Mucosa of stomach (tissue), 1 donor: Measurements from ENCODE around the gene RBM12.
A peak's percentile ranks its signal among the peaks of the same experiment; 100 is the strongest.

ENCODE experiments used
- H3K27me3 ChIP-seq: one replicate; pipeline ENCODE4 v1.7.0; 2013; ENCODE audit warnings: mild to moderate bottlenecking, low read length; ENCODE audit not compliant: control insufficient read depth, insufficient read depth
- H3K36me3 ChIP-seq: one replicate; pipeline ENCODE4 v1.7.0; 2013; ENCODE audit warnings: low read length; ENCODE audit not compliant: control insufficient read depth, insufficient read depth
- H3K4me1 ChIP-seq: one replicate; pipeline ENCODE4 v1.7.0; 2013; ENCODE audit warnings: mild to moderate bottlenecking, low read length; ENCODE audit not compliant: control insufficient read depth, insufficient read depth
- H3K4me3 ChIP-seq: one replicate; pipeline ENCODE4 v1.7.0; 2013; ENCODE audit warnings: low read length
- H3K9ac ChIP-seq: one replicate; pipeline ENCODE4 v1.7.0; 2013; ENCODE audit warnings: mild to moderate bottlenecking, low read length, moderate library complexity
- H3K9me3 ChIP-seq: one replicate; pipeline ENCODE4 v1.7.0; 2013; ENCODE audit warnings: mild to moderate bottlenecking, low read length, moderate library complexity; ENCODE audit not compliant: control insufficient read depth
- donor health status: Pancreatic carcinoma.

The RBM12 gene

DNA sequence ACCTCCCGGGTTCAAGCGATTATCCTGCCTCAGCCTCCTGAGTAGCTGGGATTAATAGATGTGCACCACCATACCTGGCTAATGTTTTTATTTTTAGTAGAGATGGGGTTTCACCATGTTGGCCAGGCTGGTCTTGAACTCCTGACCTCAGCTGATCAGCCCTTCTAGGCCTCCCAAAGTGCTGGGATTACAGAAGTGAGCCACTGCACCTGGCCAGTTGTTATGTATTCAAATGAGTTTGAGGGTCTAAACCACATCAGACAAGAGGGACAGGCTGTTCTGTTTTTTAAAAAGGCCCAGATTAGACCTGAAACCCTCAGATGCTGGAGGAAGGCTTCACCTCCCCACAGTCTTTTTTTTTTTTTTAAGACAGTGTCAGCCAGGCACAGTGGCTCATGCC lies 53.2 kb downstream of the RBM12 start:
- Histone ChIP-seq H3K4me1 (peaks cover 58% of the 10 kb centered on the region), H3K27me3 (no peaks in the 10 kb centered on the region), H3K4me3 (no peak overlapping the region), H3K9ac (no peak overlapping the region), H3K9me3 (no peaks in the 10 kb centered on the region), H3K36me3 (no peaks in the 10 kb centered on the region)

DNA sequence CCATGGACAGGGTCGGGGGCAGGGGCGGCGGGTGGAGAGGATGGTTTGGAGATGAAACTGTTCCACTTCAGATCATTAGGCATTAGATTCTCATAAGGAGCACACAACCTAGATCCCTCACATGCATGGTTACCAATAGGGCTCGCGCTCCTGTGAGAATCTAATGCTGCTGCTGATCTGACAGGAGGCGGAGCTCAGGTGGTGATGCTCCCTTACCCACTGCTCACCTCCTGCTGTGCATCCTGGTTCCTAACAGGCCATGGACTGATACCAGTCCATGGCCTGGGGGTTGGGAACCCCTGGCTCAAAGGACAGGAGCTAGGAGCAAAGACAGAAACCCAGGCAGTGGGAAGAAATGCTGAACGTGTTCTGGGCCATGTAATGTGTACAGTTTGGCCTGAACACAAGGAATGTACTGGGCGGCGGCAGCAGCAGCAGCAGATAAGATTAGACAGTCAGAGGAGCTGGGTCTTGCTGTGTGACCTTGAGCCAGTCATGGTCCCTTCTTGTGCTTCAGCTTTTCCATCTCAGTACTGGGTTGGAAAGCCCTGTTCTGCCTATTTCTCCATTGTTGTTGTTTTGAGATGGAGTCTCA lies 53.8 kb downstream of the RBM12 start:
- Histone ChIP-seq H3K27me3 (no peaks in the 10 kb centered on the region), H3K4me3 (no peak overlapping the region), H3K36me3 (no peaks in the 10 kb centered on the region), H3K4me1 (peaks cover 58% of the 10 kb centered on the region), H3K9ac (no peak overlapping the region), H3K9me3 (no peaks in the 10 kb centered on the region)

DNA sequence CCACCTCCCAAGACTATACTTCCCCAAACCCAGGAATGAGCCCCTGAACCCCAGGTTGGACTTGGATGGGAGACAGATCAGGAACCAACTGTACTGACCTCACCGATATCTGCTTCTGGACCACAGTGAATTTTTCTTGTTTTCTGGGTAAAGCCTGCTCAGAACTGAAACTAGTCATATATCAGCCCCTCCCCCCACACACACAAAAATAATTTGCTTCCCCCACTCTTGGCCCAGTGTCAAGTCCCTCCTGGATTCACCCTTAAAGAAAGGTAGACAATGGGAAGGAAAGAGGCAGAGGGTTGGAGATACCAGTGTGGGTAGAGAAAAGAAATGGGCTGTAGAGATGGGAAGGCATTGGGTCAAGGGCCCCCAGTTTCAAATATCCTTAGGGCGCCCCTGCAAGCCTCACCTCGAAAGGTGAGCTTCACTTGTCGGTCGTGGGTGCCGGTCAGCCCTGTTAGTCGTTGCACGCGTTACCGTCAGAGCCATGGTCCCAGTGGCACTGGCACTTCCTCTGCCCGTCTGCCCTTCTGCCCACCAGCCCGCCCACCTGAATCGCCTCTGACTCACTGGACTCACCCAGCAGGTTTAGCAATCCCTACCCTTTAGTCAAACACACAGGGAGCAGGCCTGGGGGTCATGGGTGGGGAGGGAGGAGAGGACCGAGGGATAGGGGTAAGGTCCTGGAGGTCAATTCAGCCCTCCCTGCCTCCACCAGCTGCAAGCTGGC lies 57.5 kb downstream of the RBM12 start:
- Histone ChIP-seq H3K27me3 (no peaks in the 10 kb centered on the region), H3K9ac (peak overlapping the region; percentile 59), H3K9me3 (no peaks in the 10 kb centered on the region), H3K4me3 (peak overlapping the region; percentile 56), H3K36me3 (no peaks in the 10 kb centered on the region), H3K4me1 (peaks cover 61% of the 10 kb centered on the region)

DNA sequence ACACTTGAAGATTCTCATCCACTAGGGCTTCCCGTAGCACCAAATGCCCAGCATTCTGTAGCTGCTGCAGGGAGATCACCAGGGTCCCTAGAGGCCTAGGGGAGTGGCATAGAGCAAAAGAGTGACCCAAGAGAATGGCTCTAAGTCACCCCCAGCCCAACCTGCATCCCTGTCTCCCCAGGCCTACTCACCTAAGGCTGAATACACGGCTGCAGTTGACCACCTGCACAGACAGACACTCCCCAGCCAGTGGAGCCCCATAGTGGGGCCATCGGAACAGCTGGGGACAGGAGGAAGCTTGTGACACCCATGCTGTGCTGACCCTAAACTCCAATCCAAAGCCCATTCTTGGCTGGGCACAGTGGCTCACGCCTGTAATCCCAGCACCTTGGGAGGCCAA lies 58.6 kb downstream of the RBM12 start:
- Histone ChIP-seq H3K9ac (peak overlapping the region; percentile 59), H3K4me1 (peaks cover 65% of the 10 kb centered on the region), H3K9me3 (no peaks in the 10 kb centered on the region), H3K4me3 (no peak overlapping the region), H3K27me3 (peaks cover 3% of the 10 kb centered on the region), H3K36me3 (no peaks in the 10 kb centered on the region)

DNA sequence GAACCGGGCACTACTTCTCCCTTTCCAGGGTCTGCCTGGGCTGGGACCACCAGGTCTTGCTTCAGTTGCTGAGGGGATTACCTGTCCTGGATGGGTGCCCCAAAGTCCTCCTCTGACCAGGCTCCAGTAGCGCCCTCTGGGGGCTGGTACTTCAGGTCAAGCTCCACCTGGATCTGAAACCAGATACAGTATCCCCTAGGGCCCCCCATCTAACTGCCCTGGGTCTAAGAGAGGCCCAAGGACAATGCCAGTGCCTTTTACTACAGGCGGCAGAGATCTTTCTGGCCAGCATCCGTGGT lies 60.3 kb downstream of the RBM12 start:
- Histone ChIP-seq H3K4me1 (peaks cover 54% of the 10 kb centered on the region), H3K36me3 (no peaks in the 10 kb centered on the region), H3K9ac (no peak overlapping the region), H3K9me3 (no peaks in the 10 kb centered on the region), H3K4me3 (no peak overlapping the region), H3K27me3 (peaks cover 6% of the 10 kb centered on the region)

DNA sequence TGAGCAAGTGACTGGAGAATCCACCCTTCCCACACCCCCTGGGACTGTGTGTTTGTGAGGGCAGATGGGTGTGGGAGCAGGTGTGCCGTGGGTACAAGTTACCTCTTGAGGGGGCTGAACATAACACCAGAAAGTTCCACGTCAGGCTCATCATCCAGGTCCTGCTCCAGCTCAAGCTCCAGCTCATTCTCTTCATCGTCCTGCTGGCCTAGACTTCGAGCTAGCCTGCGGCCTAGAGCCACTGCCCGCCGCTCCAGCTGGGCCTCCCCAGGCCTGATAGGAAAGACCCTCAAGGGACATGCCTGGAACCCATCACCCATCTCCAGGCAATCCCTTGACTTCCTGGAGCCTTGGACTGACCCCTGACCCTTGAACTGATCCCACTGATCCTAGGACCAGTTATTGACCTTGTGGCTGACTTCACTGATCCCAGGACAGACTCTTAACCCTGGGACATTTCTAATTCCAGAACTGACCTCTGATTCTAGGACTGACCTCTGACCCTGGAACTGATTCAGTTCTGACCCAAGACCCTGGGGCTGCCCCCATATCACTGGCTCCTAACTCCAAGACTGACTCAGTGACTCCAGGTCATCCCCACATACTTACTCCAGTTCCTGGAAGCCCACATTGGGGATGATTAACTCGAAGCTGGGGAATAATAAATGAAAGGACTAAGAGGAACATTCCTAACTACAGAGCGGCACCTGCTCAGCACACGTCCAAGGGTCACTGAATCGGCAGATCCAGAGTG lies 60.8 kb downstream of the RBM12 start:
- no peaks in the 10 kb centered on the region for H3K36me3 ChIP-seq

DNA sequence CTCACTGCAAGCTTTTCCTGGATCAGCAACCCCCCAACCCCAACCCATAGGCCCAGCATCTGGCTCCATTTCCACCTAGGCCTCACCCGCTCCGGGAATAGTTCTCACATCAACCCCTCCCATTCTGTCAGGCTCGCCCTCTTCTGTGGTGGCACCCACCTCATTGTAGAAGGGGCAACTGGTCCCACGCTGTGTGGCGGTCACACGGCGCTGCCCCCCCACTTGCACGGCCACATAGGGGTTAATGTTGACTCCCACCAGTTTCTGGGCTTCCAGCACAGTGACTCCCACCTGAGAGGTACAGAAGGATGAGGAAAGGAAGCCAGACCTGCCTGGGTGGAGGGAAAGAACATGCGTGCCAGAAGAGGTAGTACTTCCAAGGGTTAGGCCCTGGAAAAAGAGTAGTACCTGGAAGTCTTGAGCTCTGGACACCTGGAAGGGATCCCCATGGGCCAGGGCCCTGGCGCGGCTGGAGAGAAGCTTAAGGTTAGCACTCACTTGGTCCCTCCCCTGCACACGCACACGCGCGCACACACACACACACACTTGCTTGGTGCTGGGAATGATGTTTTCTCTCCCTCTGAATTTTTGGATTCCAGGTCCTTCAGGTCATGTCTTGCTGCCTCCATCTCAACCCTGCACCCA lies 61.7 kb downstream of the RBM12 start:
- Histone ChIP-seq H3K4me1 (peaks cover 45% of the 10 kb centered on the region), H3K4me3 (no peak overlapping the region), H3K27me3 (peaks cover 6% of the 10 kb centered on the region), H3K9me3 (no peaks in the 10 kb centered on the region), H3K9ac (no peak overlapping the region), H3K36me3 (no peaks in the 10 kb centered on the region)

More for the DNA sequence above, 60.8 kb downstream of the RBM12 start:
- peaks cover 6% of the 10 kb centered on the region for H3K27me3 ChIP-seq
- no peaks in the 10 kb centered on the region for H3K9me3 ChIP-seq
- H3K4me3 ChIP-seq: no peak overlapping the region
- H3K4me1 ChIP-seq: peaks cover 53% of the 10 kb centered on the region
- H3K9ac ChIP-seq: no peak overlapping the region

DNA sequence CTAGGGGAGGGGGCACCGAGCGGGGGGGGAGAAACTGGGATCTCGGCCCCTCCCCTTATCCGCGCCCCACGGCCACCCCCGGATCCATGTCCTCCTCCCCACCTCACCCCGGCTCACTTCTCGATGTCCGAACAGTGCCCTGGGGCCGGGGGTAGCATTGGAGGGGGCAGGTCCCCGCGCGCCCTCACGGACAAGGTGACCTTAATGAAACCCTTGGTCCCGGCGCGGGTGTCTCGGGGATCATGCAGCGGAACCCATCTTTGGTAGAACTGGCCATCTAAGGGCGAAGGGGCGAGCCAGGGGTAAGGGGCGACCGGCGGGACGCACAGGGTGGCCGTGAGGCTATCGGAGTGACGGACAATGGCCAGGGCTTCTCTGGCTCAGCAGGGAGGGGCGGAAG lies 62.7 kb downstream of the RBM12 start:
- peaks cover 6% of the 10 kb centered on the region for H3K27me3 ChIP-seq
- no peak overlapping the region for H3K9ac ChIP-seq
- no peak overlapping the region for H3K4me3 ChIP-seq
- H3K9me3 ChIP-seq: no peaks in the 10 kb centered on the region
- H3K36me3 ChIP-seq: no peaks in the 10 kb centered on the region
- peaks cover 38% of the 10 kb centered on the region for H3K4me1 ChIP-seq

DNA sequence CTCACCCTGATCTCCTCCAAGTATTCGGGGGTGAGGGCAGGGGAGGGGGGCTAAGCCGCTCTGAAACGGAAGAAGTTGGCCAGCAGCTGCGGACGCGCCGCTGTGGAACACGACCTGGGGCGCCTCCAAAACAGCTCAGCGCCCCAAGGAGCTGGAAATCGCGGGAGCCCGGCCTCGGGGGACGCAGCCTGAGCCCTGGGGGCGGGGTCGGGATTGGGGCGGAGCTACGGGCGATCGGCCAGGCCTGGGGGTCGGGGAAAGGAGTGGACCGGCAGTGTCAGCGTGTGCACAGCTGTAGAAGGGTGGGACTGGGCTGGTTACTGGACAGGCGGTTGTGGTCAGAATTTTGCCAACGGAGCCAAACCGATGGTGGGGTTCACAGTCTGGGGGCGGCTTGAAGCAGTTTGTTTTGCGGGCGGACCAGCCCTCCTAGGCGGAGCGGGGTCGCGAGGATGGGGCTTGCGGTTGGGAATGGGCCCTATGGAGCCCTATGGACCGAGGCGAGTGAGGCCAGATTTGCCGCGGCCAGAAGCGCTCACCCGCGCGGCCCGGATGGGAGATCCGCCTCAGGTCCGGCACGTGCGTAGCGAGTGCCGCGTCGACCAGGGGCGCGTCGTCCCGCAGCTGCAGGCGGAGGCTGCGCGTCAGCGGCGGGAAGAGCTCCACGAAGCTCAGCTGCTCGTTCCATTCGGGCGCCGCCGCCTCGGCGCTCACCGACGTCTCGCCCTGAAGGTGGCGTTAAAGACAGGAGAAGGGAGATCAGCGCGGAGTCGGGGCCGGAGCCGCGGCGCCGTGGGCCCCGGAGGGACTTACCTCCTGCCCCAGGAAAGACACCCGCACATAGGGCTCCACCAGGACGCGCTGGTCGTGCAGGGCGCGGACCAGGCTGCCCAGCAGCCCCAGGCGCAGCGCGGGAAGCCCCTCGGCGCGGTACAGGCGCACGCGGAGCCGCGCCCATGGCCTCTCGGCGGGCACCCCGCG lies 63.4 kb downstream of the RBM12 start:
- no peak overlapping the region for H3K9ac ChIP-seq
- H3K36me3 ChIP-seq: no peaks in the 10 kb centered on the region
- H3K9me3 ChIP-seq: no peaks in the 10 kb centered on the region
- peaks cover 38% of the 10 kb centered on the region for H3K4me1 ChIP-seq
- H3K4me3 ChIP-seq: no peak overlapping the region
- peaks cover 6% of the 10 kb centered on the region for H3K27me3 ChIP-seq

DNA sequence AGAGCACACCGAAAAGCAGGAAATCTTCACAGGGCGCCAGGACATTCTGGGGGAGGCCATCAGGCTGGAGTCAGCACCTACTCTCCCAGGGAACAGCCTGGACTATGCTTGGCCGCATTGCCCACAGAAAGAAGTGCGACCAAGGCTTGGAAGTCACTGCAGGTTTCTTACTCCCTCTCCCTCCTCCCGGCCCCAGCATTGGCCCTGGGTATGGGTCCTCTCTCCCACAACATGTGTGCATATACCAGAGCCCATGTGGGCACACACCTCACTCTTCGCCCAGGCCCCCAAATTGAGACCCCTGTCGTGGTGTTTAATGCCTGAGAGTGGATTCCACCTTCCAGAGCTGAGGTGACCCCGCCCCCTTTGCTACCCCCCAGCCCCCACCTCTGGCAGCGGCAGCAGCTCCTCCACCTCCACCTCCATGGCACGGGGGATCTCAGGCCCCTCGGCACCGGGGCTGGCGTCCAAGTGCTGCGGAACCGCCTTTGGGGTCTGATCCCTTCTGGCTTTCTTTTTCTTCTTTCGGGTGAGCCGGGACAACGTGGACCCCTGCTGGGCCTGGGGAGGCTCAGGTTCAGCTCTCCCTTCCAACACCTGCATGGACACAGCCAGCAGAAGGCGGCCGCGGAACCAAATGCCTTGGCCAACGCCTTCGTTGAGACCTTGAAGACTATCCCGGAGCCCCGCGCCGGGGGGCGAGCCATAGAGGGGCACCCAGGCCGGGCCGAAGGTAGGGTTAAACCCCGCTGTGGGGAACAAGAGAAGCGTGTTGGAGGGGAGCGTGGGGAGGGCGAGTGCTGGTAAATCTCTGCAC lies 64.3 kb downstream of the RBM12 start:
- Histone ChIP-seq H3K9ac (no peak overlapping the region), H3K36me3 (no peaks in the 10 kb centered on the region), H3K27me3 (peaks cover 6% of the 10 kb centered on the region), H3K4me3 (no peak overlapping the region), H3K4me1 (peaks cover 36% of the 10 kb centered on the region), H3K9me3 (no peaks in the 10 kb centered on the region)

DNA sequence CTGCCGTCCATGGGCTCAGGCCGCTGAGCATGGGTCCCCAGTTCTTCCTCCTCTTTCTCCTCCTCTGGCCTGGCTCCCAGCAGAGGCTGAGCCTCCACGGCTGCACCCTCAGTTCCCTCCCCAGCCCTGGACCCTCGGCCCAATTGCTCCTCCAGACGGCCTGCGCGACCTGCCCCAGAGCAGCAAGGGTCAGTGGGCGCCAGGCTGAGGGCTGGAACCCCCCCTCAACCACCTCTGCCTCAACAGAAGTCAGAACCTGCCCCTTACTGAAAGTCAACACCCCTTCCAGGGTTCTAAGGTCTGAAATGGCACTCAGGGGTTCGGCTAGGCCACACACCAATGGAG lies 65.0 kb downstream of the RBM12 start:
- Histone ChIP-seq H3K36me3 (no peaks in the 10 kb centered on the region), H3K27me3 (peaks cover 6% of the 10 kb centered on the region), H3K9me3 (no peaks in the 10 kb centered on the region), H3K4me1 (peaks cover 32% of the 10 kb centered on the region), H3K9ac (no peak overlapping the region), H3K4me3 (no peak overlapping the region)
